ENCODE results near the gene LRRC8B. TPM values are rescaled to one million over a fixed set of nuclear protein-coding genes. Genes with fewer than 3 reads are reported as not detected.

The LRRC8B gene
- total RNA-seq, 4 donors from 2014 or later: 8.7 to 19.5 (median 9.2) TPM

DNA sequence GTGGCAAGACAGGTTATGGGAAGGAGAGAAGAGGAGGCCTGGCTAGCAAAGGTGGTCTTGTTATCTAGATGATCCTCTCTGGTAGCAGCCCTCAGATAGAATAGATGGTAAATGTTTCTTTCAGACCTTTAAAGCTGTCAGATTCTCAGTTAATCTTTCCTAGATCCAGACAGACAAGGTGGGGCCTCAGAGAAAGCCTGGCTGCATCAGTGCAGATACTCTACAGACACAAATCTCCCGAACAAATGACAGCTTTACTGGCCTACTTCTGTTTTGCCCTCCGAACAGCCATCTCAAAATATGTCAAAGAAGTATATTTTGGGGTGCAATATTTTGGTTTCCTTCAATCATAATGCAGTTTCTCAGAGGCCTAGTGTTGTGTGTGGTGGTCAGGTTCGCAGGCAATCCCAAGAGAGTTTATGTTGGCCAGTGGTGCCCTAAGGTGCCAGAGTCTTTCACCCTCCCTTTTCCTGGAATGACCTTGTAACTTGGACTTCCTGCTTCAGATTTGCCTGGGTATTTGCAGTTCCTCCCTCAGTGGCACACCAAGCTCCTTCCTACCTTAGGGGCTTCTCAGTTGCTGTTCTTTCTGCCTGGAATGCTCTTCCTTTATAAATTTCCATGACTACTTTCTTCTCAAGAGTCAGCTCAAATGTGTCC, 7.0 kb downstream of the LRRC8B start:
- Histone ChIP-seq H3K27me3 (no peaks in the 10 kb centered on the region), H3K4me1 (peaks cover 0 to 14% (median 3%) of the 10 kb centered on the region in 3 donors), H3K36me3 (no peaks in the 10 kb centered on the region), H3K4me3 (no peak overlapping the region), H3K9me3 (no peaks in the 10 kb centered on the region), H3K27ac (no peak overlapping the region)
- DNase-seq: no peak
- TF ChIP-seq POLR2A (IDR thresholded peaks at IDR 0.05): no peak
- TF ChIP-seq, protein P1, sequence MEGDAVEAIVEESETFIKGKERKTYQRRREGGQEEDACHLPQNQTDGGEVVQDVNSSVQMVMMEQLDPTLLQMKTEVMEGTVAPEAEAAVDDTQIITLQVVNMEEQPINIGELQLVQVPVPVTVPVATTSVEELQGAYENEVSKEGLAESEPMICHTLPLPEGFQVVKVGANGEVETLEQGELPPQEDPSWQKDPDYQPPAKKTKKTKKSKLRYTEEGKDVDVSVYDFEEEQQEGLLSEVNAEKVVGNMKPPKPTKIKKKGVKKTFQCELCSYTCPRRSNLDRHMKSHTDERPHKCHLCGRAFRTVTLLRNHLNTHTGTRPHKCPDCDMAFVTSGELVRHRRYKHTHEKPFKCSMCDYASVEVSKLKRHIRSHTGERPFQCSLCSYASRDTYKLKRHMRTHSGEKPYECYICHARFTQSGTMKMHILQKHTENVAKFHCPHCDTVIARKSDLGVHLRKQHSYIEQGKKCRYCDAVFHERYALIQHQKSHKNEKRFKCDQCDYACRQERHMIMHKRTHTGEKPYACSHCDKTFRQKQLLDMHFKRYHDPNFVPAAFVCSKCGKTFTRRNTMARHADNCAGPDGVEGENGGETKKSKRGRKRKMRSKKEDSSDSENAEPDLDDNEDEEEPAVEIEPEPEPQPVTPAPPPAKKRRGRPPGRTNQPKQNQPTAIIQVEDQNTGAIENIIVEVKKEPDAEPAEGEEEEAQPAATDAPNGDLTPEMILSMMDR (IDR thresholded peaks at IDR 0.05): no peak
- WGBS, 2 donors: 90 to 92% methylated on average over 3 of the region's 3 CpGs
- intact Hi-C loops (cut with DNase I): no loop called here

DNA sequence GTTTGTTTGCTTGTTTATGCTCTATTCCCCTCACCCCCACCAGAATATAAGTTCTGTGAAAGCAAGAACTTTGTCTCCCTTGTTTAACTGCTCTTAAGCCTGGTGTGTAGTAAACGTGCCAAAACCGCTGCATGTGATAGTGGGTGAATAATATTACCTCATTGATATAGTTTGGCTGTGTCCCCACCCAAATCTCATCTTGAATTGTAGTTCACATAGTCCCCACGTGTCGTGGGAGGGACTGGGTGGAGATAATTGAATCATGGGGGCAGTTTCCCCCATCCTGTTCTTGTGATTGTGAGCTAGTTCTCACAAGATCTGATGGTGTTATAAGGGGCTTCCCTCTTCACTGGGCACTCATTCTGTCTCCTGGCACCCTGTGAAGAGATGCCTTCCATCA, 7.6 kb downstream of the LRRC8B start:
- TF ChIP-seq, protein P1 (IDR thresholded peaks at IDR 0.05): no peak
- intact Hi-C loops (cut with DNase I): no loop called here
- WGBS, 2 donors: 88 to 100% methylated on average over 2 of the region's 4 CpGs
- no peaks in the 10 kb centered on the region for H3K9me3 ChIP-seq
- no peak overlapping the region for H3K4me3 ChIP-seq
- no peak for DNase-seq
- no peaks in the 10 kb centered on the region for H3K27me3 ChIP-seq
- H3K27ac ChIP-seq: no peak overlapping the region
- peaks cover 0 to 7% (median 0%) of the 10 kb centered on the region in 3 donors for H3K4me1 ChIP-seq
- H3K36me3 ChIP-seq: no peaks in the 10 kb centered on the region

DNA sequence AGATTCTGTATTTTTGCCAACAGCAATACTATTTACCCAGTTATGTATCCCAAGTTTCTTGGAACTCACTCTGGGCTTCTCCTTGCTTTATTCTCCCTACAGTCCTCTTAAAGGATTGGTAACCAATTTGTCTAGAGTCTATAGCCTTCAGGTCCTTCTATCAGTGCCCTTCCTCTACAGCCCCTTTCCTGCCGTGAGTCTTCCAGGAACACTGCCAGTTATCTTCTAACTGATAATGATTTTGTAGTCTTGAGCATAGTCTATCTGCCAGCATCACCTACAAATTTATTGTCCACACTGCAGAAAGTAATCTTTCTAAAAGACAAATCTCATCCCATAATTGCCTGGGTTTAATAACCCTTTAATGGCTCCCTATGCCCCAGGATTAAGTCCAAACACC, 8.2 kb downstream of the LRRC8B start:
- Histone ChIP-seq H3K9me3 (no peaks in the 10 kb centered on the region), H3K4me3 (no peak overlapping the region), H3K4me1 (peaks cover 0 to under 1% (median 0%) of the 10 kb centered on the region in 3 donors), H3K27me3 (no peaks in the 10 kb centered on the region), H3K36me3 (no peaks in the 10 kb centered on the region), H3K27ac (no peak overlapping the region)
- TF ChIP-seq, protein P1 (IDR thresholded peaks at IDR 0.05): no peak
- no peak for TF ChIP-seq POLR2A (IDR thresholded peaks at IDR 0.05)
- intact Hi-C loops (cut with DNase I): no loop called here
- 94 to 100% methylated on average over 1 of the region's 1 CpG for WGBS, 2 donors
- no peak for DNase-seq

DNA sequence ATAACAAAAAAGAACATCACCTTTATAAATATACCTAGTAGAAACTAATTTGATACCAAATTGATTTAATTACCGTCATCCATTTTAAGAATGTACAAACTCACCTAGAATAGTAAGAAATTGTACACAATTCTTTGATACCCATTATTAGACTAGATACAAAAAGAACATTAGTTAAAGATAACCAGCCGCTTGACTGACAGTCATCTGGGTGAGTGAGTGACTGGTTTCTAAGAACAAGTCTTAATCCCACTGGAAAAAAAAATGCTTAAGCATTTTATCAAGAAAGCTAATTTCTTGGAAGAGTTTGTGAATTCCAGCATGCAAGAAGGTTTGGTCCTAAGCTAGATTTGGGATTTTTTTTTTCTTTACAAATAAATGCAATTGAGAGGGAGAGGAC, 10.9 kb downstream of the LRRC8B start:
- no peaks in the 10 kb centered on the region for H3K9me3 ChIP-seq
- H3K27me3 ChIP-seq: no peaks in the 10 kb centered on the region
- TF ChIP-seq, protein P1 (IDR thresholded peaks at IDR 0.05): no peak
- no peak for TF ChIP-seq POLR2A (IDR thresholded peaks at IDR 0.05)
- WGBS, 2 donors: 94 to 95% methylated on average over 2 of the region's 2 CpGs
- DNase-seq: no peak
- H3K27ac ChIP-seq: no peak overlapping the region
- no peak overlapping the region for H3K4me3 ChIP-seq
- no peaks in the 10 kb centered on the region for H3K36me3 ChIP-seq
- H3K4me1 ChIP-seq: no peaks in the 10 kb centered on the region
- intact Hi-C loops (cut with DNase I): no loop called here

DNA sequence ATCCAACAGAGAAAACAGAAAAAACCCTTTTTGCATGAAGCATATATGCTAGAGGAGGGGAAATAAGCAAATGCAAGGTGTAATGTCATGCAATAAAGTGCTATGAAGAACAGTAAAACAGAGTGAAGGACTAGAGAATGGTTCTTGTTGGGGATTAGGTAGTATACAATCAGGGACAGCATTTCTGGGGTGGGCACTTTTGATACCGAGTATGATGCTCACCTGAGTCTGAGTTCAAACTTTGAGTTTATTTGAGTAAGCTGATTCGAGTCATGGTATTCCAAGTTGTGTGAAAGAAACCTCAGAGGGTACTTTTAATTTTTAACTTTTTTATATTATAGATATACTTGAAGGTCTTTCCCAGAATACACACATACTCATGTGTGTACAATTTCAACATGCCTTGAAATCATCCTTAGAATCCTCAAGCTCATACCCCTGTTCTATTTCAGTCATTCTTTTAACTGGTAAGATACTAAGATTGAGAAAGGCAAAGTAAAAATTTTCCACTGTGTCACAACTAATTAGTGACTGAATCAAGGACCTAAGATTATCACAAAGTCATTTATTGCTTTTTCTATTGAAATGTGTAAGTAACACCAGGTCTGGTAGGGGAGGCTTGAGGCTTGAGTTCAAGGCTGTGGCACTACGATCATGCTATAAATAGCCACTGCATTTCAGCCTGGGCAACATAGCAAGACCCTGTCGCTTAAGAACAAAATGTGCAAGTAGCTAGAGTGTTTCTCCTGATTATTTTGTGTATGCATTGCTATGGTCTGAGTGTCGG, 12.1 kb downstream of the LRRC8B start:
- no peaks in the 10 kb centered on the region for H3K4me1 ChIP-seq
- intact Hi-C loops (cut with DNase I): no loop called here
- 86 to 91% methylated on average over 5 of the region's 5 CpGs for WGBS, 2 donors

More for the DNA sequence above, 12.1 kb downstream of the LRRC8B start:
- H3K36me3 ChIP-seq: no peaks in the 10 kb centered on the region
- DNase-seq: no peak
- H3K4me3 ChIP-seq: no peak overlapping the region
- H3K27me3 ChIP-seq: no peaks in the 10 kb centered on the region
- no peaks in the 10 kb centered on the region for H3K9me3 ChIP-seq
- TF ChIP-seq POLR2A (IDR thresholded peaks at IDR 0.05): no peak
- TF ChIP-seq, protein P1 (IDR thresholded peaks at IDR 0.05): no peak
- H3K27ac ChIP-seq: no peak overlapping the region
